Measurements from ENCODE around the gene SH2D3A.

SH2D3A gene

GRCh38 chr19:6736917-6737283, 30.3 kb downstream of the SH2D3A start:
- no peak for DNase-seq

GRCh38 chr19:6736169-6736916, 30.9 kb downstream of the SH2D3A start:
- no peak for DNase-seq

GRCh38 chr19:6735181-6735911, 31.9 kb downstream of the SH2D3A start:
- no peak for DNase-seq

- DNase-seq: no peak
Measured at GRCh38 chr19:6734096-6734696, 33.0 kb downstream of the SH2D3A start.

- DNase-seq: no peak
Measured at GRCh38 chr19:6733338-6734095, 33.7 kb downstream of the SH2D3A start.

- DNase-seq: no peak
Measured at GRCh38 chr19:6732803-6733337, 34.4 kb downstream of the SH2D3A start.

GRCh38 chr19:6731822-6732221, 35.4 kb downstream of the SH2D3A start:
- DNase-seq: no peak

- no peak for DNase-seq
Measured at GRCh38 chr19:6730941-6731670, 36.1 kb downstream of the SH2D3A start.

- no peak for DNase-seq
Measured at GRCh38 chr19:6730153-6730804, 37.0 kb downstream of the SH2D3A start.

GRCh38 chr19:6729573-6730152, 37.6 kb downstream of the SH2D3A start:
- no peak for DNase-seq

- no peak for DNase-seq
Measured at GRCh38 chr19:6728346-6728745, 38.9 kb downstream of the SH2D3A start.

GRCh38 chr19:6725513-6726231, 41.6 kb downstream of the SH2D3A start:
- no peak for DNase-seq

GRCh38 chr19:6724631-6725492, 42.4 kb downstream of the SH2D3A start:
- DNase-seq: no peak

- no peak for DNase-seq
Measured at GRCh38 chr19:6723738-6724137, 43.5 kb downstream of the SH2D3A start.

- no peak for DNase-seq
Measured at GRCh38 chr19:6723108-6723618, 44.1 kb downstream of the SH2D3A start.

- no peak for DNase-seq
Measured at GRCh38 chr19:6721773-6722172, 45.5 kb downstream of the SH2D3A start.

GRCh38 chr19:6721138-6721474, 46.1 kb downstream of the SH2D3A start:
- no peak for DNase-seq

GRCh38 chr19:6720369-6721137, 46.7 kb downstream of the SH2D3A start, which contains the start of gene C3:
C3 (minus strand) TSS chr19:6720650; CDS start chr19:6720589, 61 bp downstream.
- DNase-seq: no peak

- no peak for DNase-seq
Measured at GRCh38 chr19:6719992-6720368, 47.3 kb downstream of the SH2D3A start.
